Right kidney (tissue), 1 donor: ENCODE data around the gene C2CD3.

Source experiments
- DNase-seq: peaks from one replicate; pipeline ENCODE4 v3.0.0-alpha.2; 2016

The C2CD3 gene

DNA sequence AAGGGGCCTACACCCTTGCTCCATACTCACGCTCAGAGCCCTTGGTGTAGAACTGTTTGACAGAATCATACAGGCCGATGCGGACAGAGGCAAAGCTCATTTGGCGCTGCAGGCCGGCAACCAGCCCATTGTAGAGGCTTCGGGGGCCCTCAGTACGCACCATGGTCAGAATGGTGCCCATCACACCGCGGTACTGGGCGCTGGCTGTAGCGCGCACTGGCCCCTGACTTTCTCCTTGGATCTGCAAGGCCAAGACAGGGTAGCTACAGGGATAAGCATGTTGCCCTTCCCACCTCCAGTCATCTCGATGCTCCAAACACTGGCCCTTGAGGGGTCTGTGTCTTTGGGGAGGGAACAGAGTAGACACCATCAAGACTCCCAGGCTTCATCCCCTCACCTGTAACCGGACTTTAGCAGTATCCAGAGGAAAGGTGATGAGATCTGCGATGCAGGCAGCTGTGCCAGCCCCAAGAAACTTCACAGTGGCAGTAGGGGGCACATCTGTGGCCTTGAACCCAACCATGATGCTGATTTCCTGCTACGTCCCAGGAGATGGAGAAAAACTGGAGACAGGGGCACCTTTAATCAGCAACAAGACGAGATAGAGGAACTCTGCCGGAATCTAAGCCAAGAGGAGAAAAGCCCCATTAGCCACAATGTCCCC is 192.8 kb downstream of the C2CD3 start:
- DNase-seq = no peak

DNA sequence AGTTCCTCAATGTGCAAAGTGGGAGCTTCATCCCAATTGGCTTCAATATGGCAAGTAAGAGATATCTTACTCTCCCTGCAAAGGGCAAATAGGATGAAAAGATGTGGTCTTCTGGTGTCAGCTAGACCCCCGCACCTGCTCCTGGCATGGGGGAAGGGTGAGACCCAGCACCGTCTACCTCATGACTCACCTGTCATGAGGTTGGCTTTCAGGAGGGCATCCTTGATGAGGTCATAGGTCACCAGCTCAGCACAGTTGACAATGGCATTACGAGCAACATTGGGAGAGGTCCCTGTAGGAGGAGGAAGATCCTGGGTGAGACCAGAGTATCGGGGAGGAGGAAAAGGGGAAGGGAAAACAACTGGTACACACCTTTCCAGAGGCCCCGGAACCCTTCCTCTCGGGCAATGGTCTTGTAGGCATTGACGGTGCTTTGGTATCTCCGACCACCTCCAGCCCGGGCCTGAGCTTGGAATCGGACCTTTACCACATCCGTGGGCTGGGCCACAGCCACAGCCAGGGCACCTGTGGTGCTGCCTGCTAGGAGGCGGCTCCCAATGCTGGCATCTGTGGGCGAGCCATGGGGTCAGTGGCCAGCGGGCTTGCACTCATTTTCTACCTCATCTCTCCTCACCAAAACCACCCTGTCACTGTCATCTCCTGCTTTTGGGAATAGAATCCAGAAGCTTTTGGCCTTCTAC is 194.2 kb downstream of the C2CD3 start:
- DNase-seq = no peak

DNA sequence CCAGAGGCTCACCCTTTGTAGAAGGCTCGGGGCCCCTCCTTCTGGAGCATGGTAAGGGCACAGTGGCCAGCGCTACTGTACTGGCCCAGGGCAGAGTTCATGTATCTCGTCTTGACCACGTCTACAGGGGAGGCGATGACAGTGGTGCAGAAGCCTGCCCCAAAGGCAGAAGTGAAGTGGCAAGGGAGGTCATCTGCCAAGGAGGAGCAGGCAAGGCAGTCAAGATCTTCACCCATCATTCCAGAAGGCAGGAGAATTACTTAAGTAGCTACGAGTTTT is 195.4 kb downstream of the C2CD3 start:
- DNase-seq = no peak

DNA sequence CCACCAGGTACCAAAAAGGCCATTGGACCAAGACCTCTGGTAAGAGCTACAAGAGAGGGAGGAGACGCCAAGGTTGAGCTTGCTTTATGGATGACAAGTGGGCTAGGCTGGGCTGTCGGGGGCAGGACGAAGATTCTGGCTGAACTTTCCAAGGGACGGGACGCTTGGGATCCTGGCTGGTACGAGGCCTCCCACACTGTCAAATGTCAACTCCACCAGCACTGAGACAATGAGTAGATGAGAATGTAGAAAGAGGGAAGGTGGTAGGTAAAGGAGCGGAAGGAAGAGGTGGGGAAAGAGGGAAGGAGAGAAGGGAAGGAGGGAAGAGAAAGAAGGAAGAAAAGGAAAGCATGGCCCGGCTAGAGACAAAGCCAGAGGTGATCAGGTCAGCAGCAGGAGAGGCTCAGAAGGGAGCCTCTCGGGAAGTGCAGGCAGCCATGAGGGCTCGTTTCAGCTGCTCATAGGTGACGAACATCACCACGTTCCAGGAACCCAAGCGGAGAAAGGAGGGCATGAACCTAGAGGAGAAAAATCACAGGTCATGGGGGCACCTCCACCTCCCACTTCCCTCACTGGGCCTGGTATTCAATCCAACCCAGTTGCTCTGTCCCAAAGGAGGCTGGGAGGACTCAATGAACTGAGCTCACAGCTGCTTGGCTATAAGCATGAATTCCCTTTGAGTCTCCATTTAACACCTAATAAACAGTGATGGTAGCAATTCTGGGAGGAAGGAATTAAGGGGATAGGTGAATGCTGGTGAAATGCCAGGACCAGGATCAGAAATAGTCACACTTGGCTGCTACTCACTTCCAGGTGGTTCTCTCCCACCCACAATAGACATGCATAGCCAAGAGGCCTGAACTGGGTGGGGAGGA is 196.0 kb downstream of the C2CD3 start:
- DNase-seq = no peak

DNA sequence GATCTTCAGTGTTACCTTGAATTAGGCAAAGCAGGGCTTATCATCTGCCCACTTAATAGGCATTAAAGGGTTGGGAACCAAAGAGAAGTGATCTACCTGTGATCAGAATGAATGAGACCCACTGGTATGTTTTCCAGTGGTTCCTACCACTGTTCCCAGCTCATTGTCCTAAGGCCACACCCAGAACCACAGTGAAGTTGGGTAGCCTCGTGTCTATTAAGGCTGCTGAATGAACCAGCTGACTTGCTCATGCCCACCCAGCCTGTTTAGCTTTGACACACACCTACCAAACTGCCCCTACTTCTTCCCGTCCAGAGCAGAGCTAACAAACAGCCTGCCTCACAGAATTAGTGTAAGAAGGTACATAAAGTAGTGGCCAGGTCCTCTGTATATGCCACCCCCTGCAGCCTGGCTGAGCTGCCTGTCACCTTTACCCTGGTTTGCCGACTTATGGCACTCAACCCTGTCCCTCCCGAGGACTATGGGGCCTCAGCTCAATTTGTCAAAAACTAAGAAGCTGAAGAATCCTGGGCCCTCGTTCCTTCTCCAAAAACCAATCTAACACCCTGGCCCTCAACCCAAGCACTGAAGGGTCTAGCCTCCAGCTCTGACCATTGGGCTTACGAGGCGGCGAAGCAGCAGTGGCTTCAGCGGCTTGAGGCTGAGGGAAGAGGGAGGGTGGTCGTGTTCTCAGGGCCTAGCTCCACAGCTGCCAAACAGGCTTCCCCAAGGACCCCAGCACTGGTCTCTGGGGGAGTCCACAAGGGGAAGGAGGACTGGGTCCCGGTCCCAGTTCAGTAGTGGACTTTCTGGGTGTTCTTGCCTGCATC is 198.0 kb downstream of the C2CD3 start:
- DNase-seq = no peak

DNA sequence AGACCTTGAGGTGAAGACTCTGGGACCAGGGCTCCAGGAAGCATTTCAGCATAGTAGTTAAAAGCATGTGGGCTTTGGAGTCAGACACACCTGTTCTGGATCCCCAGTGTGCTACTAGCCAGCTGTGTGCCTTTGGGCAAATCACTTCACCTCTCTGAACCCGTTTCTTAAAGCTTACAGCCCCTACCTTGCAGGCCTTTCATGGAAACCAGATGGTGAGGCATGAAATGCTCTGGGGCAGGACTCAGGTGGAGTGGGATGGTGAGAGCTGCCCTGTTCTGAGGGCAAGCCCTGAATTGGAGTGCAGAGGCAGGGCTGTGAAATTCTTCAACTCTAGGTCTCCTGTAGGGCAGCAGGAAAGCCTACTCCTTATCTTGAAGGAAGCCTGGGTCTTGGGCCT is 198.6 kb downstream of the C2CD3 start:
- DNase-seq = no peak

DNA sequence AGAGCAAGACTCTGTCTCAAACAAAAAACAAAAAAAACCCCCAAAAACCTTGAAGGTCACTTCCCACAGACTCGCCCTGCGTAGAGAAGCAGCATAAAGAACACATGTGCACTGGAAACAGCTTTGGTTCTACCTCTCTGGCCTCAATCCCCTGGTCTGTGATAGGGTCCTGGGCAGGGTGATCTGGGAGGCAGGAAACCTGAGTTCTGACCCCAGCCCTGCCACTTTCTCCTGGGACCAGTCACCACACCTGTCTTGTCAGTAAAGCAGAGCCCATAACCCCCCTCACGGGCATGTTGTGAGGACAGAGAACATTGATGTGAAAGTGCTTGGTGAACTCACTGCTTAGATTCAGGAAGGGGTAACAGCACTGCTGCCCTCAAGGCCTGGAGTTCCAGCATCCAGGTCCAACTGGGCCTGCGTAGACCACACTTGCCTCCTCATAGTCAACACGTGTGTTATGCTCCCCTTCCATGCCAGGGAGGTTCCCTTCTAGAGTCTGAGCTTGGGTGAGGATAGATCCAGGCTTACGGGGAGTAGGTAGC is 199.6 kb downstream of the C2CD3 start:
- DNase-seq = no peak

DNA sequence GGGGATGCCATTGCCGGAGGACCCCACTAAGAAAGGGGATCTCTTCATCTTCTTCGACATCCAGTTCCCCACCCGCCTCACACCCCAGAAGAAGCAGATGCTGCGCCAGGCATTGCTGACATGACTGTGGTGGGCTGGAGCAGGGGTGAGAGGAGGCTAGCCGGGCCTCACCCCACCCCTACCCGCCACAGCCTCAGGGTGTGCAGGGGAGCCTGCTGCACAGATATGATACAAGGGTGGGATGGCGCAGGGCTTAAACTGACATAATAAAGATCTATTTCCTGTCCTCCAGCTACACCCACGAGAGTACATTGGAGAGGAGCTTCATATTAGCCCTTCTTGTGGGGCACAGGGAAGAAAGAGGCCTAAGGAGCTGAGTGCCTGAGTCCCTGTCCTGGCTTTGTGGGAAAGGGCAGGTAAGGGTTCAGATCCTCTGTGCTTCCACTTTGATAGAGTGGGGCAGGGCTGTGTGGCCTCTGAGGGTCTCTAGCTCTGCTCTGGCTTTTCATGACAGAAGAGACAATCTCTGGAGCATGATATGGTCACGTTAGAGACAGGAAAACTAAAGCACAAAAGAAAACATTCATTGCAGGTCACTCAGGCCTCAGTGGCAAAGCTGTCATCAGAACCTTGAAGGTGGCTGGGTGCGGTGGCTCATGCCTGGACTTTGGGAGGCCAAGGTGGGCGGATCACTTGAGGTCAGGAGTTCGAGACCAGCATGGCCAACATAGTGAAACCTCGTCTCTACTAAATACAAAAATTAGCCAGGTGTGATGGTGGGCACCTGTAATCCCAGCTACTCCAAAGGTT is 200.6 kb downstream of the C2CD3 start:
- no peak for DNase-seq

DNA sequence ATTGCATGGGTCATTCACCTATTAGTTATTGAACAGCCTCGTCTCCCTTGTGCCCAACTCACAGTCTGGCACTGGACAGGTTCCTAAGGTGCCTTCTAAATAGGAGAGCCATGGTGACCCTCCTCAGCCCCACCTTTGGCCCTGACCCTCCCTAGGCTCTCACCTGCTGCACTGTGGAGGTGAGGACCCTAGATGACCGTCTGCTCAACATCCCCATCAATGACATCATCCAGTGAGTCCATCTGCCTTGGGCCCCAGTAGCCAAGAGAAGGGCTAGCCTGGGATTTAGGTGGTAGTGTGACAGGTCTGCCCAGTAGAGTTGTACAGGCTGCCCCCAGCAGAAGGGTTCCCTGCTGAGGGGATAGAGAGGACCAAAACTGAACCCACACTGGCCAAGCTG is 201.7 kb downstream of the C2CD3 start:
- no peak for DNase-seq

DNA sequence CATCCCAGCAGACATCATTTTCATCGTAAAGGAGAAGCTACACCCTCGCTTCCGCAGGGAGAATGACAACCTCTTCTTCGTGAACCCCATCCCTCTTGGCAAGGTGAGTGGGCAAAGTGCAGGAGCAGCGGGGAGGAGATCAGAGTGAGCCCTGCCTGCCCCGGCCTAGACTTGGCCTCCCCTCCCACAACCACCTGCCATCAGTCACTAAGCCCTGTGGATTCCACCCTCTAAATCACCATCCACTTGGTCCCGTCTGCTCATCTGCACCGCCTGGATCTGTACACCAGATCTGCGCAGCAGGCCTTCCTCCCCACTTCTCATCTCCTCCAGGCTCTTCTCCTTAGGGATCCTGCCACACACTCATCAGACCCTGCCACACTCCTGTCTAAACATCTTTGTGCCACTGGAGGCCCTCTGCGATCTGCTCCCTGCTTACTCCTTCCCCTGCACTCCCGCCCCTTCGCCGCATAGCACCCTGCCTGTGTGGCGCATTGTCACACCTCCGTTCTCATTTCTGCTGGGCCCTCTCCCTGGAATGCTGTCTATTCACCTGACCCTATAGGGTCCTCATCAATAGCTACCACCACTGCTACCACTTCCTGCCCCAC is 202.3 kb downstream of the C2CD3 start:
- no peak for DNase-seq

DNA sequence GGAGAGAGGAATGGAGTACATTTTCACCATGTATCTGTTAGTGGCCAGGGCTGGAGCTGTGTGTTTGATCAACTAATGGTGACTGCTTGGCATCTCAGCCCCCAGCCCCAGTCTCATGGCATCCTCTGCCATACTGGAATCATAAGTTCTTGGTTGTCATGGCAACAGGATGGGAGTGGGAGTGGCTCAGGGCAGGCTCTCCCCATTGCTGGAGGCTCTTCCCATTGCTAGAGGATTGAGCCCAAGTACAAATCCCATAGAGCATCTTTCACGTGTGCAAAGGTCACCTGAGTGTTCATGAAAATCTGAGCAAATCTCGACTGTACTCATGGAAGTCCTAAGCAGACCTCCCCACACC is 205.1 kb downstream of the C2CD3 start:
- DNase-seq = no peak

DNA sequence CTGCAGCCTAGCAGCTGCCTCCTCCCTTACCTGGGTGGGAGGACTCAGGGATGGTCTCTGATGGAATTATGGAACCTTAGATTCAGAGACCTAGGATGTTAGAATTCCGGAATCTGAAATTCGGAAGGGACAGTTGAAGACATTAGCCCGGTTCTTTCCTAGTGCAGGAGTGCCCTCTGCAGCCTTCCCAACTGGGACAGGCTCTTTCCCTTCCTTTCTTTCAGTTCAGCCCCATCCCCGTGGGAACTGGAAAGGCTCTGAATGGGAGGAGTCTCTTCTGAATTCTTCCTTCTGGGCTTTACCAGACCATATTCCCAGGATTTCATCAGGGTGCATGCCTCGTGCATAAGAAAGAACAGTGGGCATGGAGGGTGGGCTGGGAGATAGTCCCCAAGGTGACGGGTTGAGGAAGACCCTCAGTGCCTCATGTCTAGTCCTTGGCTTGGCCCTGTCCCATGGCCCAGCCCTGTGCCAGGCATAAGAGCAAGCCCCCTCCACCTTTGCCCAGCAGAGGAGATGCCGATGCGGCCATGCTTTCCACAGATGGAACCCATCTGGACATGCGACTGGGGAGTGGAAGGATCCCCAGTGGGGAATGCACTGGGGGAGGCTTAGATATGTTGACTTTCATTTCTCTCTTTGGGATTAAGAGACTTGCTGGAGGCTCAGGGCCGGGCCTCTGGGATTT is 205.6 kb downstream of the C2CD3 start:
- DNase-seq = no peak

DNA sequence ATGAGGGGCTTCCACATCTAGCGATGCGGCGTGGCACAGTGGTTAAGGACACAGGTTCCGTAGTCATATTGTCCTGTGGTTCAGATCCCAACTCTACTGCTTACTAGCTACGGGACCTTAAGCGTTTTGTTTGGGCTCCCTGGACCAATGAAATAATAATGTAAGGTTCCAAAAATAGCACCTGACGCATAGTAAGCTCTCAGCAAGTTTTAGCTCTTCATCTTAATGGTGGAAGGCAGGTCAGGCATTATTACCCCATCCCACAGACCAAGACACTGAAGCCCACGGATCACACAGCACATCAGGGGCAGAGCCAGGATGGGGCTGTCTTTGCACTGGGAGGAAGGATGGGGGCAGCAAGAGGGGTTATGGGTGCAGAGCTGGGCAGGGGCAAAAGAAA is 206.9 kb downstream of the C2CD3 start:
- no peak for DNase-seq
